Measurements from ENCODE around the gene RPS6KB1. TPM values are rescaled to one million over a fixed set of nuclear protein-coding genes. Genes with fewer than 3 reads are reported as not detected.
"Not testable (repeated sequence)": the region's sequence is repeated elsewhere in the genome, so short reads cannot be mapped to it uniquely, and the experiment has no call there.

RPS6KB1 gene
- polyA plus RNA-seq, 12 donors: 32.1 to 49.4 (median 41.5) TPM; not detected in 1

GRCh38 chr17:59930121-59930520 lies 37.2 kb downstream of the RPS6KB1 start:
- DNase-seq: not testable (repeated sequence)

GRCh38 chr17:59930768-59931167 lies 37.8 kb downstream of the RPS6KB1 start:
- not testable (repeated sequence) for DNase-seq

GRCh38 chr17:59933317-59933716 lies 40.4 kb downstream of the RPS6KB1 start:
- DNase-seq: not testable (repeated sequence)

- DNase-seq: not testable (repeated sequence)
Observed at GRCh38 chr17:59940697-59941096, 47.8 kb downstream of the RPS6KB1 start.

GRCh38 chr17:59941131-59941530 lies 48.2 kb downstream of the RPS6KB1 start:
- no peak for DNase-seq

- DNase-seq: not testable (repeated sequence)
Observed at GRCh38 chr17:59946433-59946832, 53.5 kb downstream of the RPS6KB1 start.

GRCh38 chr17:59947310-59947709 lies 54.4 kb downstream of the RPS6KB1 start:
- DNase-seq: not testable (repeated sequence)

GRCh38 chr17:59950049-59950448 lies 57.1 kb downstream of the RPS6KB1 start:
- DNase-seq: no peak

- no peak for DNase-seq
Observed at GRCh38 chr17:59954856-59955255, 61.9 kb downstream of the RPS6KB1 start.

GRCh38 chr17:59959574-59959973 lies 66.7 kb downstream of the RPS6KB1 start:
- DNase-seq: not testable (repeated sequence)

GRCh38 chr17:59962739-59963318 lies 69.9 kb downstream of the RPS6KB1 start:
- DNase-seq: no peak

GRCh38 chr17:59963738-59964481 lies 71.0 kb downstream of the RPS6KB1 start:
- DNase-seq: peak; percentile 59

GRCh38 chr17:59964482-59965328 lies 71.8 kb downstream of the RPS6KB1 start, which contains the start of gene RNFT1:
Gene RNFT1, minus strand, starts transcription at chr17:59964740. Its CDS starts 77 bp downstream, at chr17:59964663.
- peak; percentile 89 for DNase-seq

GRCh38 chr17:59971771-59972170 lies 78.8 kb downstream of the RPS6KB1 start:
- DNase-seq: not testable (repeated sequence)

- DNase-seq: peak; percentile 29
Observed at GRCh38 chr17:59972778-59973177, 79.9 kb downstream of the RPS6KB1 start.

GRCh38 chr17:59973483-59973882 lies 80.6 kb downstream of the RPS6KB1 start:
- not testable (repeated sequence) for DNase-seq

- DNase-seq: not testable (repeated sequence)
Observed at GRCh38 chr17:59975166-59975565, 82.2 kb downstream of the RPS6KB1 start.

- not testable (repeated sequence) for DNase-seq
Observed at GRCh38 chr17:59996608-59997007, 103.7 kb downstream of the RPS6KB1 start.
